ENCODE results near the gene SNPH. TPM values are rescaled to one million over a fixed set of nuclear protein-coding genes. Genes with fewer than 3 reads are reported as not detected.

The SNPH gene
- total and polyA plus RNA-seq, 2 experiments from 2014 or later, result 5.7 to 11.2 TPM

- Histone ChIP-seq H3K9ac (no peak overlapping the region), H3K27me3 (replicated peaks; ENCODE audit: insufficient read depth) (no peaks in the 10 kb centered on the region), H3K27ac (no peak overlapping the region), H3K79me2 (ENCODE audit: insufficient read depth) (no peaks in the 10 kb centered on the region), H3K9me3 (ENCODE audit: low read depth) (no peaks in the 10 kb centered on the region), H4K20me1 (ENCODE audit: insufficient read depth) (no peaks in the 10 kb centered on the region), H3K4me2 (ENCODE audit: unreplicated experiment) (no peak overlapping the region), H3K4me3 (no peak overlapping the region), H2AFZ (no peak overlapping the region), H3F3A (ENCODE audit: insufficient read depth) (no peaks in the 10 kb centered on the region), H3K4me1 (ENCODE audit: insufficient read depth) (peaks cover 7% of the 10 kb centered on the region; the same call in 1 of the 2 replicates), H3K36me3 (ENCODE audit: low read depth) (no peaks in the 10 kb centered on the region), H3K9me2 (ENCODE audit: insufficient read depth) (no peaks in the 10 kb centered on the region)
- TF ChIP-seq EZH2phosphoT487 (IDR thresholded peaks at IDR 0.05; ENCODE audit: insufficient read depth, low read depth) (no peak), EZH2 (IDR thresholded peaks at IDR 0.05; ENCODE audit: insufficient read depth, poor library complexity, severe bottlenecking) (no peak)
- in situ Hi-C loops (cut with MboI), result no loop called here
- WGBS, 2 experiments (ENCODE audit: low coverage in 1 of 2, low lambda C conversion rate in 2 of 2, missing lambda C conversion rate in 2 of 2), result 82 to 84% methylated on average over 31 of the region's 31 CpGs
- DNase-seq, result no peak
Observed at GRCh38 chr20:1304710-1305515, 38.8 kb downstream of the SNPH start.

- Histone ChIP-seq H3K9ac (no peak overlapping the region), H4K20me1 (ENCODE audit: insufficient read depth) (no peaks in the 10 kb centered on the region), H3K36me3 (ENCODE audit: low read depth) (no peaks in the 10 kb centered on the region), H3K79me2 (ENCODE audit: insufficient read depth) (no peaks in the 10 kb centered on the region), H3K9me2 (ENCODE audit: insufficient read depth) (no peaks in the 10 kb centered on the region), H3K4me3 (no peak overlapping the region), H2AFZ (no peak overlapping the region), H3K4me1 (ENCODE audit: insufficient read depth) (peaks cover 5% of the 10 kb centered on the region; the same call in 1 of the 2 replicates), H3K27ac (no peak overlapping the region), H3K27me3 (replicated peaks; ENCODE audit: insufficient read depth) (no peaks in the 10 kb centered on the region), H3K9me3 (ENCODE audit: low read depth) (no peaks in the 10 kb centered on the region), H3K4me2 (ENCODE audit: unreplicated experiment) (no peak overlapping the region), H3F3A (ENCODE audit: insufficient read depth) (no peaks in the 10 kb centered on the region)
- TF ChIP-seq EZH2 (IDR thresholded peaks at IDR 0.05; ENCODE audit: insufficient read depth, poor library complexity, severe bottlenecking), result no peak
- no peak for TF ChIP-seq EZH2phosphoT487 (IDR thresholded peaks at IDR 0.05; ENCODE audit: insufficient read depth, low read depth)
- no peak for DNase-seq
- WGBS, 2 experiments (ENCODE audit: low coverage in 1 of 2, low lambda C conversion rate in 2 of 2, missing lambda C conversion rate in 2 of 2), result 88 to 90% methylated on average over 14 to 24 of the region's 24 CpGs
- in situ Hi-C loops (cut with MboI), result no loop called here
Observed at GRCh38 chr20:1305712-1306111, 39.6 kb downstream of the SNPH start.

- in situ Hi-C loops (cut with MboI), result no loop called here
- no peaks in the 10 kb centered on the region for H3F3A ChIP-seq (ENCODE audit: insufficient read depth)
- H4K20me1 ChIP-seq (ENCODE audit: insufficient read depth), result no peaks in the 10 kb centered on the region
Observed at GRCh38 chr20:1306316-1307135, 40.4 kb downstream of the SNPH start.

GRCh38 chr20:1307171-1307570 is 41.1 kb downstream of the SNPH start:
- Histone ChIP-seq H3K79me2 (ENCODE audit: insufficient read depth) (no peaks in the 10 kb centered on the region), H3K4me3 (no peak overlapping the region), H4K20me1 (ENCODE audit: insufficient read depth) (no peaks in the 10 kb centered on the region), H3K9me3 (ENCODE audit: low read depth) (no peaks in the 10 kb centered on the region), H3K36me3 (ENCODE audit: low read depth) (no peaks in the 10 kb centered on the region), H3F3A (ENCODE audit: insufficient read depth) (no peaks in the 10 kb centered on the region), H3K9ac (no peak overlapping the region), H3K4me1 (ENCODE audit: insufficient read depth) (no peaks in the 10 kb centered on the region), H2AFZ (no peak overlapping the region), H3K27ac (no peak overlapping the region), H3K9me2 (ENCODE audit: insufficient read depth) (no peaks in the 10 kb centered on the region), H3K27me3 (replicated peaks; ENCODE audit: insufficient read depth) (no peaks in the 10 kb centered on the region), H3K4me2 (ENCODE audit: unreplicated experiment) (no peak overlapping the region)
- in situ Hi-C loops (cut with MboI), result no loop called here
- WGBS, 2 experiments (ENCODE audit: low coverage in 1 of 2, low lambda C conversion rate in 2 of 2, missing lambda C conversion rate in 2 of 2), result 84 to 87% methylated on average over 10 of the region's 10 CpGs
- TF ChIP-seq EZH2phosphoT487 (IDR thresholded peaks at IDR 0.05; ENCODE audit: insufficient read depth, low read depth), result no peak
- TF ChIP-seq EZH2 (IDR thresholded peaks at IDR 0.05; ENCODE audit: insufficient read depth, poor library complexity, severe bottlenecking), result no peak
- no peak for DNase-seq

More at GRCh38 chr20:1306316-1307135, 40.4 kb downstream of the SNPH start:
- no peak overlapping the region for H2AFZ ChIP-seq
- no peaks in the 10 kb centered on the region for H3K9me3 ChIP-seq (ENCODE audit: low read depth)
- no peak for DNase-seq
- H3K4me3 ChIP-seq, result no peak overlapping the region
- no peaks in the 10 kb centered on the region for H3K79me2 ChIP-seq (ENCODE audit: insufficient read depth)
- no peak overlapping the region for H3K9ac ChIP-seq
- H3K27me3 ChIP-seq (replicated peaks; ENCODE audit: insufficient read depth), result no peaks in the 10 kb centered on the region
- no peaks in the 10 kb centered on the region for H3K36me3 ChIP-seq (ENCODE audit: low read depth)
- H3K9me2 ChIP-seq (ENCODE audit: insufficient read depth), result no peaks in the 10 kb centered on the region
- TF ChIP-seq EZH2phosphoT487 (IDR thresholded peaks at IDR 0.05; ENCODE audit: insufficient read depth, low read depth) (no peak), EZH2 (IDR thresholded peaks at IDR 0.05; ENCODE audit: insufficient read depth, poor library complexity, severe bottlenecking) (no peak)
- H3K4me2 ChIP-seq (ENCODE audit: unreplicated experiment), result no peak overlapping the region
- no peak overlapping the region for H3K27ac ChIP-seq
- no peaks in the 10 kb centered on the region for H3K4me1 ChIP-seq (ENCODE audit: insufficient read depth)
- WGBS, 2 experiments (ENCODE audit: low coverage in 1 of 2, low lambda C conversion rate in 2 of 2, missing lambda C conversion rate in 2 of 2), result 85 to 89% methylated on average over 14 of the region's 14 CpGs

All from GM23248 (cell line).